Measurements from ENCODE around the gene EI24. TPM values are rescaled to one million over a fixed set of nuclear protein-coding genes. Genes with fewer than 3 reads are reported as not detected.
A peak's percentile ranks its signal among the peaks of the same experiment; 100 is the strongest.

Gene EI24
- polyA plus RNA-seq, 3 donors from 2014 or later: 40.9 to 78.6 (median 57.9) TPM

- peaks cover 0 to 14% (median 5%) of the 10 kb centered on the region in 3 donors for H3K36me3 Mint-ChIP-seq
- no peaks in the 10 kb centered on the region for H3K9me3 Mint-ChIP-seq
- H3K4me3 Mint-ChIP-seq: peak overlapping the region; percentile 95 to 100 (median 97)
- peak overlapping the region; percentile 89 to 98 (median 96) for H3K27ac Mint-ChIP-seq
- DNase-seq: no peak
- H3K4me1 Mint-ChIP-seq: peaks cover 21 to 27% of the 10 kb centered on the region in 2 donors
- H3K27me3 Mint-ChIP-seq (ENCODE audit: low read depth in 3 of 3): peaks cover 5 to 11% (median 10%) of the 10 kb centered on the region in 3 donors
Observed at GRCh38 chr11:125625225-125625629, 56.0 kb downstream of the EI24 start.

GRCh38 chr11:125625630-125626287 lies 56.5 kb downstream of the EI24 start:
- Mint-ChIP-seq H3K27ac (peak overlapping the region; percentile 89 to 98 (median 96)), H3K36me3 (peaks cover 0 to 9% (median 5%) of the 10 kb centered on the region in 3 donors), H3K4me3 (peak overlapping the region; percentile 95 to 100 (median 97)), H3K27me3 (ENCODE audit: low read depth in 3 of 3) (peaks cover 5 to 11% (median 10%) of the 10 kb centered on the region in 3 donors), H3K9me3 (no peaks in the 10 kb centered on the region), H3K4me1 (peaks cover 21 to 27% of the 10 kb centered on the region in 2 donors)
- DNase-seq: peak; percentile 81 to 84 (median 84)

GRCh38 chr11:125626288-125626950 lies 57.1 kb downstream of the EI24 start:
- peak; percentile 10 to 24 (median 18) for DNase-seq
- H3K36me3 Mint-ChIP-seq: peaks cover 0 to 2% (median 2%) of the 10 kb centered on the region in 3 donors
- H3K4me3 Mint-ChIP-seq: peak overlapping the region; percentile 95 to 100 (median 97)
- H3K9me3 Mint-ChIP-seq: no peaks in the 10 kb centered on the region
- peak overlapping the region; percentile 73 to 98 (median 96) for H3K27ac Mint-ChIP-seq
- H3K4me1 Mint-ChIP-seq: peaks cover 21 to 27% of the 10 kb centered on the region in 2 donors
- peaks cover 5 to 11% (median 10%) of the 10 kb centered on the region in 3 donors for H3K27me3 Mint-ChIP-seq (ENCODE audit: low read depth in 3 of 3)

GRCh38 chr11:125627236-125627910 lies 58.1 kb downstream of the EI24 start:
- Mint-ChIP-seq H3K9me3 (no peaks in the 10 kb centered on the region), H3K4me1 (peaks cover 21 to 27% of the 10 kb centered on the region in 2 donors), H3K4me3 (peak overlapping the region; percentile 49 to 100 (median 96)), H3K27ac (peak overlapping the region in 1 of 6 donors; percentile 67), H3K36me3 (no peaks in the 10 kb centered on the region), H3K27me3 (ENCODE audit: low read depth in 3 of 3) (peaks cover 5 to 11% (median 10%) of the 10 kb centered on the region in 3 donors)
- DNase-seq: no peak

Other genes with a start within 250 kb of the EI24 start
- gene FEZ1, start 73.2 kb upstream of the EI24 start, polyA plus RNA-seq: 10 to 100 TPM; 66.4 to 77.3 (median 69.9) TPM
- 100 to 1,000 TPM in 2 of 3 donors, 10 to 100 TPM in 1; 59.3 to 109 (median 100) TPM for gene STT3A, start 23.4 kb downstream of the EI24 start, polyA plus RNA-seq
- 1 to 10 TPM; 2.0 to 2.8 (median 2.4) TPM for gene CHEK1, start 55.7 kb downstream of the EI24 start, polyA plus RNA-seq
- not detected for gene ACRV1, start 111.4 kb downstream of the EI24 start, polyA plus RNA-seq
- not detected for gene PATE1, start 176.8 kb downstream of the EI24 start, polyA plus RNA-seq
- not detected for gene PATE2, start 209.4 kb downstream of the EI24 start, polyA plus RNA-seq
- not detected for gene PATE3, start 218.7 kb downstream of the EI24 start, polyA plus RNA-seq

All from immature natural killer cell (primary cell).